Measurements from ENCODE around the gene CACNA2D3.

The CACNA2D3 gene

GRCh38 chr3:54192026-54192425 lies 69.7 kb downstream of the CACNA2D3 start:
- no peaks in the 10 kb centered on the region for H3K36me3 ChIP-seq (replicated peaks; ENCODE audit: insufficient read depth, low read length)

GRCh38 chr3:54193093-54193492 lies 70.7 kb downstream of the CACNA2D3 start:
- Histone ChIP-seq H4K20me1 (ENCODE audit: insufficient read depth, low read length) (no peaks in the 10 kb centered on the region), H3K27ac (ENCODE audit: low read length) (no peak overlapping the region), H3K9me2 (replicated peaks; ENCODE audit: insufficient read depth, low read length) (no peaks in the 10 kb centered on the region), H3K27me3 (replicated peaks; ENCODE audit: insufficient read depth, low read length) (no peaks in the 10 kb centered on the region), H3K79me2 (ENCODE audit: low read length) (no peaks in the 10 kb centered on the region), H3K36me3 (replicated peaks; ENCODE audit: insufficient read depth, low read length) (no peaks in the 10 kb centered on the region), H3K9me3 (replicated peaks; ENCODE audit: insufficient read depth, low read length) (no peaks in the 10 kb centered on the region), H3K4me3 (ENCODE audit: low read length) (no peak overlapping the region), H3K4me2 (ENCODE audit: low read depth, low read length) (no peak overlapping the region), H3K4me1 (ENCODE audit: low read length) (no peaks in the 10 kb centered on the region), H3K9ac (ENCODE audit: low read length) (no peak overlapping the region), H2AFZ (ENCODE audit: low read length) (no peak overlapping the region), H3F3A (ENCODE audit: insufficient read depth, low read length) (no peaks in the 10 kb centered on the region)
- TF ChIP-seq EZH2phosphoT487 (IDR thresholded peaks at IDR 0.05; ENCODE audit: low read length) (no peak), EZH2 (optimal IDR thresholded peaks at IDR 0.05; ENCODE audit: low read depth, low read length) (no peak)
- TF ChIP-seq, protein P1, sequence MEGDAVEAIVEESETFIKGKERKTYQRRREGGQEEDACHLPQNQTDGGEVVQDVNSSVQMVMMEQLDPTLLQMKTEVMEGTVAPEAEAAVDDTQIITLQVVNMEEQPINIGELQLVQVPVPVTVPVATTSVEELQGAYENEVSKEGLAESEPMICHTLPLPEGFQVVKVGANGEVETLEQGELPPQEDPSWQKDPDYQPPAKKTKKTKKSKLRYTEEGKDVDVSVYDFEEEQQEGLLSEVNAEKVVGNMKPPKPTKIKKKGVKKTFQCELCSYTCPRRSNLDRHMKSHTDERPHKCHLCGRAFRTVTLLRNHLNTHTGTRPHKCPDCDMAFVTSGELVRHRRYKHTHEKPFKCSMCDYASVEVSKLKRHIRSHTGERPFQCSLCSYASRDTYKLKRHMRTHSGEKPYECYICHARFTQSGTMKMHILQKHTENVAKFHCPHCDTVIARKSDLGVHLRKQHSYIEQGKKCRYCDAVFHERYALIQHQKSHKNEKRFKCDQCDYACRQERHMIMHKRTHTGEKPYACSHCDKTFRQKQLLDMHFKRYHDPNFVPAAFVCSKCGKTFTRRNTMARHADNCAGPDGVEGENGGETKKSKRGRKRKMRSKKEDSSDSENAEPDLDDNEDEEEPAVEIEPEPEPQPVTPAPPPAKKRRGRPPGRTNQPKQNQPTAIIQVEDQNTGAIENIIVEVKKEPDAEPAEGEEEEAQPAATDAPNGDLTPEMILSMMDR (IDR thresholded peaks at IDR 0.05; ENCODE audit: low read length) = no peak
- DNase-seq = no peak

More at GRCh38 chr3:54192026-54192425, 69.7 kb downstream of the CACNA2D3 start:
- Histone ChIP-seq H3K4me1 (ENCODE audit: low read length) (no peaks in the 10 kb centered on the region), H3K9me3 (replicated peaks; ENCODE audit: insufficient read depth, low read length) (no peaks in the 10 kb centered on the region), H3K4me3 (ENCODE audit: low read length) (no peak overlapping the region), H2AFZ (ENCODE audit: low read length) (no peak overlapping the region), H3K79me2 (ENCODE audit: low read length) (no peaks in the 10 kb centered on the region), H4K20me1 (ENCODE audit: insufficient read depth, low read length) (no peaks in the 10 kb centered on the region), H3K9me2 (replicated peaks; ENCODE audit: insufficient read depth, low read length) (no peaks in the 10 kb centered on the region), H3K9ac (ENCODE audit: low read length) (no peak overlapping the region), H3F3A (ENCODE audit: insufficient read depth, low read length) (no peaks in the 10 kb centered on the region), H3K4me2 (ENCODE audit: low read depth, low read length) (no peak overlapping the region), H3K27ac (ENCODE audit: low read length) (no peak overlapping the region), H3K27me3 (replicated peaks; ENCODE audit: insufficient read depth, low read length) (no peaks in the 10 kb centered on the region)
- TF ChIP-seq EZH2phosphoT487 (IDR thresholded peaks at IDR 0.05; ENCODE audit: low read length) = no peak
- DNase-seq = no peak

DNA sequence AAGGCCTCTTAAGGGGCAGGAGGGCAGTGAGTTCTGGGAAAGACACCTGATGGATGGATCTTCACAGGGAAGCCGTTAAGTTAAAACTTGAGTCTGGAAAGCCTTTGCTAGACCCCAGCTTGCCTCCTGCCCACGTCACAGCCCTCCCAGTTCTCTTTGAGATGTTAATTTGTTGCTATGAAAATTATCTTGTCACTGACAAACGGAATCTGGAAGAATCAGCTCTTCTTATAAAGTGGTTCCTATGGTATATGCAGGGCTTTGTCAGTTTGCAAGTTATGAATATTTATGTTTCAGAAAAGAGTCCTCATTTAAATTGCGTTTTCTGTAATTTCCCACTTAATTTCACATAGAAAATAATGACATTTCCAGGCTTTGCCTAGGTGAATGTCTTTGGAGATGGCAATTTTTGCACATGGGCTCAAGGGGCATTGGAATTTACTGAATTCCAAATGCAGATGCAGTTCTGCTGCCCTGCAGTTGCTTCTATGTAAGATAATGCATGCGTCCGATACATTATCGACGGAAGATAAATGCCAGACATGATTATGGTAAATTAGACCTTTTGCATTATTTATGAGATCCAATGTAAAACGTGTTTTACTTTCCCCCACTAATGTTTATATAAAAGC lies 74.1 kb downstream of the CACNA2D3 start:
- Histone ChIP-seq H4K20me1 (ENCODE audit: insufficient read depth, low read length) (no peaks in the 10 kb centered on the region), H3K27ac (ENCODE audit: low read length) (no peak overlapping the region), H3K79me2 (ENCODE audit: low read length) (no peaks in the 10 kb centered on the region), H3K4me1 (ENCODE audit: low read length) (no peaks in the 10 kb centered on the region), H3K9me3 (replicated peaks; ENCODE audit: insufficient read depth, low read length) (no peaks in the 10 kb centered on the region), H3K27me3 (replicated peaks; ENCODE audit: insufficient read depth, low read length) (no peaks in the 10 kb centered on the region), H3K4me2 (ENCODE audit: low read depth, low read length) (no peak overlapping the region), H3F3A (ENCODE audit: insufficient read depth, low read length) (no peaks in the 10 kb centered on the region), H2AFZ (ENCODE audit: low read length) (no peak overlapping the region), H3K36me3 (replicated peaks; ENCODE audit: insufficient read depth, low read length) (no peaks in the 10 kb centered on the region), H3K9me2 (replicated peaks; ENCODE audit: insufficient read depth, low read length) (no peaks in the 10 kb centered on the region), H3K9ac (ENCODE audit: low read length) (no peak overlapping the region), H3K4me3 (ENCODE audit: low read length) (no peak overlapping the region)
- TF ChIP-seq EZH2 (optimal IDR thresholded peaks at IDR 0.05; ENCODE audit: low read depth, low read length) = no peak
- TF ChIP-seq, protein P1 (IDR thresholded peaks at IDR 0.05; ENCODE audit: low read length) = no peak
- TF ChIP-seq EZH2phosphoT487 (IDR thresholded peaks at IDR 0.05; ENCODE audit: low read length) = no peak
- DNase-seq = no peak

DNA sequence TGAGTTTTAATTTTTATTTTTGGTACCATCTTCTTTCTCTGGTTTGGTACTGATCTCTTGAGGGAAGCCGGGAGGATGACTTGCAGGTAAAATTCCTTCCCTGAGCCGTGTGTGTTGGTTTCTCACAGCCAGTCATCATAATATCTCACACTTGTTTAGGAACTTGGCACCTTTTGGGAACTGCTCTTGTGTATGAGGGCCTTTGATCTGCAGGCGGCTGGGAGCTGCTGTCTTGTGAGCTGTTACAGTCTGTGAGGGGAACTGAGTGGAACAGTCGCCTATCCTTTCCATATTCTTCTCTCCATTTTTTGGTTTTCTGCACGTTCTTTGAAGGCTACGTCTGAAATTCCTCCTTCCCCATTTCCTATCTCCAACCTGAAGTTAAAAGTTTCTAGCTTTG lies 75.2 kb downstream of the CACNA2D3 start:
- Histone ChIP-seq H3K27me3 (replicated peaks; ENCODE audit: insufficient read depth, low read length) (no peaks in the 10 kb centered on the region), H3K9me3 (replicated peaks; ENCODE audit: insufficient read depth, low read length) (no peaks in the 10 kb centered on the region), H3K4me1 (ENCODE audit: low read length) (no peaks in the 10 kb centered on the region), H3K4me2 (ENCODE audit: low read depth, low read length) (no peak overlapping the region), H3F3A (ENCODE audit: insufficient read depth, low read length) (no peaks in the 10 kb centered on the region), H4K20me1 (ENCODE audit: insufficient read depth, low read length) (no peaks in the 10 kb centered on the region), H2AFZ (ENCODE audit: low read length) (no peak overlapping the region), H3K79me2 (ENCODE audit: low read length) (no peaks in the 10 kb centered on the region), H3K9me2 (replicated peaks; ENCODE audit: insufficient read depth, low read length) (no peaks in the 10 kb centered on the region), H3K36me3 (replicated peaks; ENCODE audit: insufficient read depth, low read length) (no peaks in the 10 kb centered on the region), H3K9ac (ENCODE audit: low read length) (no peak overlapping the region), H3K4me3 (ENCODE audit: low read length) (no peak overlapping the region), H3K27ac (ENCODE audit: low read length) (no peak overlapping the region)
- TF ChIP-seq EZH2phosphoT487 (IDR thresholded peaks at IDR 0.05; ENCODE audit: low read length) (no peak), EZH2 (optimal IDR thresholded peaks at IDR 0.05; ENCODE audit: low read depth, low read length) (no peak)
- no peak for DNase-seq
